ENCODE data around the gene SFRP5. TPM values are rescaled to one million over a fixed set of nuclear protein-coding genes. Genes with fewer than 3 reads are reported as not detected.

SFRP5 gene
- total RNA-seq, 5 donors from 2014 or later (not counting 1 experiment from before 2014, with no cell fraction given), result 0.76 to 3.1 (median 2.2) TPM

DNA sequence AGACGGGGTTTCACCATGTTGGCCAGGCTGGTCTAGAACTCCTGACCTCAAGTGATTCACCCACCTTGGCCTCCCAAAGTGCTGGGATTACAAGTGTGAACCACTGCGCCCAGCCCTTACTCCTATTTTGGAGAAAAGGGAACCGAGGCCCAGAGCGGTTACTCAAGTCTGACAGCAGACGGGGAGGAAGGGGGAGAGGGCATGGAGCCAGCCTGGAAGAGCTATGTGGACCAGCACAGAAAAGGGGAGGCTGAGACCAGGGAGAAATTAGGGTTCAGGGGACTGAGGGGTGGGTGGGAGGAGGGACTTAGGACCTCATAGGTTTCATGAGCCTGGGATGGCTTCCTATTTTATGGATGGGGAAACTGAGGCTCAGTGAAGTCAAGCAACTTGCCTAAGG is 1.5 kb downstream of the SFRP5 start:
- no peaks in the 10 kb centered on the region for H3K9me3 ChIP-seq
- 56% methylated on average over 3 of the region's 5 CpGs for WGBS (ENCODE audit: insufficient coverage)
- H3K27me3 Mint-ChIP-seq, result peaks cover 36 to 48% of the 10 kb centered on the region in 2 donors
- no peak for ATAC-seq (replicated peaks in 1 of 4)
- peaks cover 16 to 23% (median 21%) of the 10 kb centered on the region in 3 donors for H3K4me1 Mint-ChIP-seq
- ChIA-PET CTCF (no interaction called here), POLR2A (no interaction called here)
- H3K4me3 Mint-ChIP-seq, result peak overlapping the region in 2 of 3 donors; percentile 43 to 76
- H3K36me3 Mint-ChIP-seq, result peaks cover 23% of the 10 kb centered on the region
- H3K4me3 ChIP-seq (ENCODE audit: control insufficient read depth in 1 of 2, extremely low read depth in 1 of 2, low read length in 1 of 2), result no peak overlapping the region
- DNase-seq, result no peak
- peaks cover 0 to 46% of the 10 kb centered on the region in 2 experiments for H3K27me3 ChIP-seq (replicated peaks in 1 of 2; ENCODE audit: control insufficient read depth in 2 of 2, extremely low read depth in 1 of 2, insufficient read depth in 2 of 2, low read length in 1 of 2)
- H3K27ac ChIP-seq (ENCODE audit: low read length), result no peak overlapping the region
- H3K27ac Mint-ChIP-seq, result no peak overlapping the region
- H3K4me1 ChIP-seq (ENCODE audit: control insufficient read depth in 1 of 2, extremely low read depth in 1 of 2, insufficient read depth in 2 of 2, low read length in 2 of 2), result peaks cover 0 to 12% of the 10 kb centered on the region in 2 experiments
- H3K9me3 Mint-ChIP-seq, result no peaks in the 10 kb centered on the region
- peaks cover 0 to 5% of the 10 kb centered on the region in 2 donors for H3K36me3 ChIP-seq (ENCODE audit: control insufficient read depth in 2 of 2, extremely low read depth in 1 of 2, insufficient read depth in 1 of 2, low read length in 1 of 2)

DNA sequence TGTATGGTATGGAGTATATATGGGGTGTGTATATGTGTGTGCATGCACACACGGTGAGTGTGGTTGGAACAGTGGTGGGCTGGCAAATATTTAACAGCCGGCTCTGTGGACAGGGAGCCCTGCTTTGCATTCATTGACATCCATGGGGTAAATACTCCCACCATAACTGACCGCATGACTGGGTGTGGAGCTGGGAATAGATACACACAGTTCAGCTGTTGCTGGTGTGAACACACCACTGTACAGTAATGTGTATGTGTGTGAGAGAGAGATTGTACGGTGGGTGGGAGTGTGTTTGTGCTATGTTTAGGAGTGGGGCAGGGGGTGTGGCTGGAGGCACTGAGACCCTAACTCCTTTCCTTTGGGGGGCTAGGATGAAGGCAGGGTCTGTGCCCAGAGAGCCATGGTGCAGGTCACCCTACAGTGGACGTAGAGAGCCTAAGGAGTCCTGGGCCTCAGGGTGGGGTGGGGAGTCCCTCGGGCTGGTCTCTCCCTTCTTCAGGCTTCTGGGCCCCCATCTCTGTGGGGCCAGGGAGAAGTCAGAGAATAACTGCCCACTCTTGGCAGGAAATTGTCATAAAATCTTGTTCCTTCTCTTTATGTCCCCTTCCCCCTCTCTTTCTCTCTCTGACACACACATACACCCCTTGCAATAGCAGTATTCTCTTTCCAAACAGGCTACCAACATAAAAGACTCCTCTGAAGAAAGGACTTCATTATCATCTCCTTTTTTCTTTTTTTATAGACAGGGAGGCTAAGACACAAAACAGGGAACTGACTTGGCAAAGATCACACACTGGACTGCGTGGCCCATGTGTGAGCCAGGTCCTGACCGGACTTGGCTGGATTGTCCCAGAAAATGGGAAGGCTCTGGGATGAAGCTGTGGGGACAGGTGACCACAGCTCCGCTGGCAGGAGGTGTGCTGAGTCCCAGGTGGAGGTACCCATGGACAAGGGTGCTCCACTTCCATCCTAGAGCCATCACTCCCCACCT is 3.2 kb downstream of the SFRP5 start:
- H3K27me3 Mint-ChIP-seq, result peaks cover 36 to 46% of the 10 kb centered on the region in 2 donors
- no peak overlapping the region for H3K27ac ChIP-seq (ENCODE audit: low read length)
- H3K4me3 ChIP-seq (ENCODE audit: control insufficient read depth in 1 of 2, extremely low read depth in 1 of 2, low read length in 1 of 2), result no peak overlapping the region
- no peaks in the 10 kb centered on the region for H3K9me3 Mint-ChIP-seq
- CTCF ChIA-PET, result no interaction called here
- H3K27ac Mint-ChIP-seq, result no peak overlapping the region
- H3K4me3 Mint-ChIP-seq, result no peak overlapping the region
- POLR2A ChIA-PET, result no interaction called here
- H3K9me3 ChIP-seq, result no peaks in the 10 kb centered on the region
- peaks cover 16 to 23% (median 21%) of the 10 kb centered on the region in 3 donors for H3K4me1 Mint-ChIP-seq
- WGBS (ENCODE audit: insufficient coverage), result 83% methylated on average over 2 of the region's 9 CpGs
- ATAC-seq (replicated peaks in 1 of 4), result no peak
- no peak for DNase-seq
- H3K36me3 Mint-ChIP-seq, result peaks cover 23% of the 10 kb centered on the region
- peaks cover 0 to 12% of the 10 kb centered on the region in 2 experiments for H3K4me1 ChIP-seq (ENCODE audit: control insufficient read depth in 1 of 2, extremely low read depth in 1 of 2, insufficient read depth in 2 of 2, low read length in 2 of 2)
- peaks cover 0 to 41% of the 10 kb centered on the region in 2 experiments for H3K27me3 ChIP-seq (replicated peaks in 1 of 2; ENCODE audit: control insufficient read depth in 2 of 2, extremely low read depth in 1 of 2, insufficient read depth in 2 of 2, low read length in 1 of 2)
- peaks cover 0 to 5% of the 10 kb centered on the region in 2 donors for H3K36me3 ChIP-seq (ENCODE audit: control insufficient read depth in 2 of 2, extremely low read depth in 1 of 2, insufficient read depth in 1 of 2, low read length in 1 of 2)

DNA sequence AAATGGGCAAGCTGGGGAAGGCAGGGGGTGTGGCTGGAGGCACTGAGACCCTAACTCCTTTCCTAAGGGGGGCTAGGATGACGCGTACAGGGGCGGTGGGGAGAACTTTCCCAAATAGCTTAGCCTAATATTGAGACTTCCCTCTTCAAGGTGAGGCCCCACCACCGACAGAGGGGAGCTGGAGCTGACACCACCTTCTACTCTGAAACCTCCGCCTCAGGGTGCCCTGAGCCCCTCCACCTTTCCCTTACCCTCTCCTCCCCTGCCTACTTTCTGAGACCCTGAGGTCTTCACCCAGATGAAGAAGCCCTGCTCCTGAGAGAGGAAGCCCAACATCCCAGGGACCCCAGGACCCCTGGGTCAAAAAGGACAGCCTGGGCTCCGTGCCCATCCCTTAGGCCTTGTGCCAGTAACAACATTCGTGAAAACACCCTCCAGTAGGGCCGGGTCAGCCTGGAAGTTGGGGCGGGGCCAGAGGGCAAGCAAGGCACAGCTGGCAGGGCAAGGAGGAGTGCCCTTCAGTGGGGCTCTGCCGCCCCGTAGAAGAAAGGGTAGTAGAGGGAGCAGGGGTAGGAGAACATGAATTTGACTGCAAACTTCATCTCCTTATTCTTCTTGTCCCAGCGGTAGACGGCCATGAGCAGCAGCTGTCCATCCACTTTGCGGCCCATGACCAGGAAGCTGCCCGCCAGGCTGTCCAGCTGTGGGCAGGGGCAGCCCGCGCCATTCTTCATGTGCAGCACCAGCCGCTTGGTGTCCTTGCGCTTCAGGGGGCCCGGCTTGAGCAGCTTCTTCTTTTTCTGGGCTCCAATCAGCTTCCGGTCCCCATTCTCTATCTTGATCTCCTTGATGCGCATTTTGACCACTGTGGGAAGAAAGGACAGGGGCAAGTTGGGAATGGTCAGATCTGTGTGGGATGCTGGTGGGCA is 4.5 kb downstream of the SFRP5 start:
- Histone ChIP-seq H3K4me3 (ENCODE audit: control insufficient read depth in 1 of 2, extremely low read depth in 1 of 2, low read length in 1 of 2) (no peak overlapping the region), H3K27ac (ENCODE audit: low read length) (no peak overlapping the region), H3K4me1 (ENCODE audit: control insufficient read depth in 1 of 2, extremely low read depth in 1 of 2, insufficient read depth in 2 of 2, low read length in 2 of 2) (peaks cover 0 to 11% of the 10 kb centered on the region in 2 experiments), H3K36me3 (ENCODE audit: control insufficient read depth in 2 of 2, extremely low read depth in 1 of 2, insufficient read depth in 1 of 2, low read length in 1 of 2) (peaks cover 4 to 9% of the 10 kb centered on the region in 2 donors), H3K27me3 (replicated peaks in 1 of 2; ENCODE audit: control insufficient read depth in 2 of 2, extremely low read depth in 1 of 2, insufficient read depth in 2 of 2, low read length in 1 of 2) (peaks cover 0 to 34% of the 10 kb centered on the region in 2 experiments), H3K9me3 (no peaks in the 10 kb centered on the region)
- ATAC-seq (replicated peaks in 1 of 4) (no peak), DNase-seq (no peak)
- over 99% methylated on average over 12 of the region's 22 CpGs for WGBS (ENCODE audit: insufficient coverage)
- H3K9me3 Mint-ChIP-seq, result no peaks in the 10 kb centered on the region
- peaks cover 30 to 37% of the 10 kb centered on the region in 2 donors for H3K27me3 Mint-ChIP-seq
- CTCF ChIA-PET, result interaction anchor here in 1 of 2 donors (1.5 kb wide), 1 partner anchor 13 kb away, joined by 3 read pairs; no protein-coding TSS in a partner anchor
- H3K4me1 Mint-ChIP-seq, result peaks cover 13 to 18% (median 16%) of the 10 kb centered on the region in 3 donors
- H3K27ac Mint-ChIP-seq, result no peak overlapping the region
- POLR2A ChIA-PET, result interaction anchor here in 1 of 2 donors (0.5 kb wide), 1 partner anchor 1999 kb away, joined by 9 read pairs; no protein-coding TSS in a partner anchor
- H3K36me3 Mint-ChIP-seq, result peaks cover 23% of the 10 kb centered on the region
- no peak overlapping the region for H3K4me3 Mint-ChIP-seq

DNA sequence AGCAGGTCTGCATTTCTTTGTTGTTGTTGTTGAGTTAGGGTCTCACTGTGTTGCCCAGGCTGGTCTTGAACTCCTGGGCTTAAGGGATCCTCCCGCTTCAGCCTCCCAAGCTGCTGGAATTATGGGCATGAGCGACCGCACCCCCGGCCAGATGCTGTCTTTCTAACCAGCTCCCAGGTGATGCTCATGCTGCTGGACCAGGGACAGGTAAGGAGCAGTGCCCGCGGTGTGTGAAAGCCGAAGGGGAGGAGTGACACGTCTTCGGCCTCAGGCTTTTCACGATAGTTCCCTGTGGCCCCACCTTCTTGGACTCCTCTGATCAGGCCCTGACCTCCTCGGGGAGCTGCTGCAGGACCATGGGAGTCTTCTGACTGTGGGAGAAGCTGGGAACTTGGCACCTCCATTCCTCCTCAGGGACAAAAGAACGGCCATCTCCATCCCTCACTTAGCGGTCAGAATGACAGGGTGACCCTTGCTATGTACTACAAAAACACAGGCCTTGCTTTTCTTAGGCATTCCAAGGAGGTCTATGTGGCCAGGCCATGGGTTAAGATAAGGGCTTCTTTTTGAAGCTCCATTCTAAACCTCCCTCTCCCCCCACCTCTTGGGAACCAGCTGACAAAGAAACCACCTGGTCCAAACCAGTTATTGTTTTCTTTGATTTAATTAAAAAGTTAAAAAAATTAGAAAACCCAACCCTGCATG is 5.5 kb downstream of the SFRP5 start:
- peaks cover 4 to 12% of the 10 kb centered on the region in 2 donors for H3K36me3 ChIP-seq (ENCODE audit: control insufficient read depth in 2 of 2, extremely low read depth in 1 of 2, insufficient read depth in 1 of 2, low read length in 1 of 2)
- peaks cover 0 to 7% of the 10 kb centered on the region in 2 experiments for H3K4me1 ChIP-seq (ENCODE audit: control insufficient read depth in 1 of 2, extremely low read depth in 1 of 2, insufficient read depth in 2 of 2, low read length in 2 of 2)
- H3K27me3 Mint-ChIP-seq, result peaks cover 25 to 32% of the 10 kb centered on the region in 2 donors
- no peak overlapping the region for H3K27ac ChIP-seq (ENCODE audit: low read length)
- no peak for ATAC-seq (replicated peaks in 1 of 4)
- no peaks in the 10 kb centered on the region for H3K9me3 Mint-ChIP-seq
- peaks cover 28% of the 10 kb centered on the region for H3K36me3 Mint-ChIP-seq
- H3K4me3 ChIP-seq (ENCODE audit: control insufficient read depth in 1 of 2, extremely low read depth in 1 of 2, low read length in 1 of 2), result no peak overlapping the region
- no peak overlapping the region for H3K4me3 Mint-ChIP-seq
- no peak for DNase-seq
- CTCF ChIA-PET, result interaction anchor here in 1 of 2 donors (1.5 kb wide), 1 partner anchor 14 kb away, joined by 3 read pairs; no protein-coding TSS in a partner anchor
- no peak overlapping the region for H3K27ac Mint-ChIP-seq
- H3K27me3 ChIP-seq (replicated peaks in 1 of 2; ENCODE audit: control insufficient read depth in 2 of 2, extremely low read depth in 1 of 2, insufficient read depth in 2 of 2, low read length in 1 of 2), result peaks cover 0 to 28% of the 10 kb centered on the region in 2 experiments
- POLR2A ChIA-PET, result no interaction called here
- H3K9me3 ChIP-seq, result no peaks in the 10 kb centered on the region
- WGBS (ENCODE audit: insufficient coverage), result 96% methylated on average over 10 of the region's 13 CpGs
- peaks cover 8 to 13% (median 12%) of the 10 kb centered on the region in 3 donors for H3K4me1 Mint-ChIP-seq

DNA sequence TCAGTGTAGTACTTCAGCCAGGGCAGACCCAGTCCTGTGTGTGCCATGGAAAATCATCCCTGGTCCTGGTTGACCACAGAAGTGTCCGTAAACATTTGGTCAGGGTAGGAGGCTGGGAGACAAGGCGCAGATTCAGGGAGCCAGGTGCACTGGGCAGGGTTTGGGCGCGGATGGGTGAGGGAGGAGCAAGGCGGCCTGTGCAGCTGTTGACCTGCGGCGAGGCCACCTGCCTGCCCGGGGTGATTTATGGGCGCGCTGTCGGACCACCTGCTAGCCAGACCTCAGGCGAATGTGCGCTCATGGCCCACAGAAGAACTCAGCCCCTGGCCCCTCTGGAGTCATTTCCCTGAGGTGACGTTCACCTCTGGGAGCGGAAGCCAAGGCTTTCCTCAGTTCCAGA is 6.6 kb downstream of the SFRP5 start:
- Mint-ChIP-seq H3K27me3 (peaks cover 14 to 21% of the 10 kb centered on the region in 2 donors), H3K27ac (no peak overlapping the region), H3K4me1 (peaks cover 0 to 4% (median 4%) of the 10 kb centered on the region in 3 donors), H3K36me3 (peaks cover 34% of the 10 kb centered on the region), H3K9me3 (no peaks in the 10 kb centered on the region), H3K4me3 (no peak overlapping the region)
- Histone ChIP-seq H3K4me1 (ENCODE audit: control insufficient read depth in 1 of 2, extremely low read depth in 1 of 2, insufficient read depth in 2 of 2, low read length in 2 of 2) (no peaks in the 10 kb centered on the region), H3K4me3 (ENCODE audit: control insufficient read depth in 1 of 2, extremely low read depth in 1 of 2, low read length in 1 of 2) (no peak overlapping the region), H3K27me3 (replicated peaks in 1 of 2; ENCODE audit: control insufficient read depth in 2 of 2, extremely low read depth in 1 of 2, insufficient read depth in 2 of 2, low read length in 1 of 2) (peaks cover 0 to 17% of the 10 kb centered on the region in 2 experiments), H3K36me3 (ENCODE audit: control insufficient read depth in 2 of 2, extremely low read depth in 1 of 2, insufficient read depth in 1 of 2, low read length in 1 of 2) (peaks cover 9 to 15% of the 10 kb centered on the region in 2 donors), H3K27ac (ENCODE audit: low read length) (no peak overlapping the region), H3K9me3 (no peaks in the 10 kb centered on the region)
- ChIA-PET POLR2A (no interaction called here), CTCF (interaction anchor here in 1 of 2 donors (0.8 kb wide), 1 partner anchor 103 kb away, joined by 4 read pairs; no protein-coding TSS in a partner anchor)
- ATAC-seq (replicated peaks in 1 of 4) (no peak), DNase-seq (peak in 1 of 35 experiments; percentile 14)
- 98% methylated on average over 15 of the region's 15 CpGs for WGBS (ENCODE audit: insufficient coverage)
